Stromal cell of bone marrow (primary cell): Measurements from ENCODE around the gene BHLHA9.

Experiments used
- DNase-seq: peaks from one replicate; pipeline ENCODE4 v3.0.0-alpha.2; 2012; ENCODE audit warnings: low read depth

BHLHA9 gene

DNA sequence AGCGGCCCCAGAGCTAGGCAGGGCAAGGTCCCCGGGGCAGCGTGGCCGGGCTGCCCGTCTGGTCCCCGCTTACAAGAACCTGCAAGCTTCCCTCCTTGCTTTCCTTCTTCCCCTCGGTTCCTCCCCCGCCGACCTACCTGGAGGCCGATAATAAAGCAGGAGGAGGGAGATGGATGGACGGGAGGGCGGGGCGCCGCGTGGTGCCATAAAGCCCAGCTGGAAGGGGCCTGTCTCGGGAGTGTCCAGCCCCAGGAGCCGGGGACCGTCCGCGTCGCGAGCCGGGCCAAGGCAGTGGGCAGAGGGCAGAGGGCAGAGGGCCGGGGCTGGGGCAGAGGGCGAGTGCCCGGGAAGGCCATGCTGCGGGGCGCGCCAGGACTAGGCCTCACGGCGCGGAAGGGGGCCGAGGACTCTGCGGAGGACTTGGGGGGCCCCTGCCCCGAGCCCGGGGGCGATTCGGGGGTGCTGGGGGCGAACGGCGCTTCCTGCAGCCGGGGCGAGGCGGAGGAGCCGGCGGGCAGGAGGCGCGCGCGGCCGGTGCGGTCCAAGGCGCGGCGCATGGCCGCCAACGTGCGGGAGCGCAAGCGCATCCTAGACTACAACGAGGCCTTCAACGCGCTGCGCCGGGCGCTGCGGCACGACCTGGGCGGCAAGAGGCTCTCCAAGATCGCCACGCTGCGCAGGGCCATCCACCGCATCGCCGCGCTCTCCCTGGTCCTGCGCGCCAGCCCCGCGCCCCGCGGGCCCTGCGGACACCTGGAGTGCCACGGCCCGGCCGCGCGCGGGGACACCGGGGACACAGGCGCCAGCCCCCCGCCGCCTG, at the start of gene BHLHA9:
Gene BHLHA9, plus strand, starts transcription at position 235 of the 820 bp plus-strand sequence. Its CDS starts 120 bp downstream, at position 355.
- no peak for DNase-seq

DNA sequence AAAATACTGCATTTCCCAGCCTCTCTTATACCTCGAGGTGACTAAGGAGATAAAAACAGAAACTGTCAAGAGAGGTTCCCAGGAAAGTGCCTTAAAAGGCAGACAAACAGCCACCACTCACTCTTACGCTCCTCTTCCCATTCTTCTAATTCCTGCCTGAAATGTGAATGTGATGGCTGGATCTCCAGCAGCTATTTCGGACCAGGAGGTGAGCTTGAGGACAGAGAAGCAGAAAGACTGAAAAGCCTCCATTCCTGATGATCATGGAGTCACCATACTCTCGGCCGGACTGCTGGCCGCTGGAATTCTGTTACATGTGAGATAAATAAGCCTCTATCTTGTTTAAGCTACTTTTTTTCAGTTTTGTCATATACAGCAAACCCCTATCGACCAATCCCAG, 49.0 kb upstream of the BHLHA9 start:
- DNase-seq, result no peak

DNA sequence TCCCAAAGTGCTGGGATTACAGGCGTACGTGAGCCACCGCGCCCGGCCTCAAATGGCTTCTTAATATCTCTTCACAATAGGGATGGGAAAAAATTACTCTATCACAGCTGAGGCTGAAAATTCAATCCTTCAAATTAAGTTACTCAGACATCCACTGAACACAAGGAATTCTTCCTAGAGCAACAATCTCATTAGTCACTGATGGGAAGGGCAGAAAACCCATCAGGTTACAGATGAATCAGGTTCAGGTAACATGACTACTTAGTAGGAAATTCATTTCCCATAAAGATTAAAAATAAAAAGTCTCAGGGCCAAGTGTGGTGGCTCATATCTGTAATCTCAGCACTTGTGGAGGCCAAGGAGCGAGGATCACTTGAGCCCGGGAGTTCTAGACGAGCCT, 47.9 kb upstream of the BHLHA9 start:
- no peak for DNase-seq

DNA sequence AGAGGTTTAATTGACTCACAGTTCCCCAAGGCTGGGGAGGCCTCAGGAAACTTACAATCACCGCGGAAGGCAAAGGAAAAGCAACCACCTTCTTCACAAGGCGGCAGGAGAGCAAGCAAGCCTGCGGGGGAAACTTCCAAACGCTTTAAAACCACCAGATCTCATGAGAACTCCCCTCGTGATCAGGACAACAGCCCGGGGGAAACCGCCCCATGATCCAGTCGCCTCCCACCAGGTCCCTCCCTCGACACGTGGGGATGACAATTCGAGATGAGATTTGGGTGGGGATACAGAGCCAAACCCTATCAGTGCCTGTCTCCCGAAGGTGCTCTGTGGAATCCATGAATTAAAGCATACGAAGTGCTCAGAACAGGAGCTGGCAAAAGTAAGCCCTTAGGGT, 46.6 kb upstream of the BHLHA9 start:
- DNase-seq, result no peak

DNA sequence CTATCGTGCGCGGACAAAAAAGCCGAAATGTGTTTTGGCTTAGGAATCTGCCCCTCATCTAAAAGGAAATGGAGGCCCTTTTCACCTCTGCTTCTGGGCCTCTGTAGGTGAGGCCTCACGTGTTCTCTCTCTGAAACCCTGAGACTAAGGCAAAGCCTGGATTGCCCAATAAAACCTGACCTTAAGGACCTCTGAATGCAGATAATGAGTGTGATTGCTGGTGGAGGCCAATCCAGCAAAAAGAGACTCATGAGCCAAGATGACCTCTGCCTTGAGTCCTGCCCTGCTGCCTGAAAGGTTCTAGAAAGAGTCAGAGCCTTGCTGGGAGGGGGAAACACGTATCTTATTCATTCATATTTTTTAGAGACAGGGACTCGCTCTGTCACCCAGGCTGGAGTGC, 45.9 kb upstream of the BHLHA9 start:
- no peak for DNase-seq

DNA sequence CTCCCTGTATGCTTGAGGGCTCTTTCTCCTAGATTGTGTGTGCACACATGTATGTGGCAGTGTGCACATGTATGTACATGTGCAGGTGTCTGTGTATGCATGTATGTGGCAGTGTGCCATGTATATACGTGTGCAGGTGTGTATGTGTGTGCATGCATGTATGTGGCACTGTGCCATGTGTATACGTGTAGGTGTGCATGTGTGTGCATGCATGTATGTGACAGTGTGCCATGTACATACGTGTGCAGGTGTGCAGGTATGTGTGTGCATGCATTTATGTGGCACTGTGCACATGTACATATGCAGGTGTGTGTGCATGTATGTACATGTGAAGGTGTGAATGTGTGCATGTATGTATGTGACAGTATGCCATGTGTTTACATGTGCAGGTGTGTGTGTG, 43.9 kb upstream of the BHLHA9 start:
- DNase-seq, result no peak

DNA sequence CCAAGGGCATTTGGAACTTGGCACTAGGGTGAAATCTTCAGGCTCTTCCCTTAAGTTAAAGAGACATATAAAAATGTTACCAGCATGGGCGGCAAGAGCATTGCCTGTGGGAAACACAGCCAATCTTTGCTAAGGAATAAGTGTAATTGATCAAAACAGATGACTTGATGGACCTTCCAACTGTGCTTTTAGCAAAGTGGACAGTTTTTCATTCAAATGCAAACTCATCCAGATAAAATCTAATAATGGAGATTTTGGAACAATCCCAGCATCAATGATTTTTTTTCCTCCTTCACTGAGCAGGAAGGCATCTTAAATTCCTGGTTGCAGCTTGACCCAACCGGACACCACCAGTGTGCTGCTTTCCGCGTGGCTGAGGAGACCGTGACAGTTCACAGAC, 42.9 kb upstream of the BHLHA9 start:
- DNase-seq, result no peak

DNA sequence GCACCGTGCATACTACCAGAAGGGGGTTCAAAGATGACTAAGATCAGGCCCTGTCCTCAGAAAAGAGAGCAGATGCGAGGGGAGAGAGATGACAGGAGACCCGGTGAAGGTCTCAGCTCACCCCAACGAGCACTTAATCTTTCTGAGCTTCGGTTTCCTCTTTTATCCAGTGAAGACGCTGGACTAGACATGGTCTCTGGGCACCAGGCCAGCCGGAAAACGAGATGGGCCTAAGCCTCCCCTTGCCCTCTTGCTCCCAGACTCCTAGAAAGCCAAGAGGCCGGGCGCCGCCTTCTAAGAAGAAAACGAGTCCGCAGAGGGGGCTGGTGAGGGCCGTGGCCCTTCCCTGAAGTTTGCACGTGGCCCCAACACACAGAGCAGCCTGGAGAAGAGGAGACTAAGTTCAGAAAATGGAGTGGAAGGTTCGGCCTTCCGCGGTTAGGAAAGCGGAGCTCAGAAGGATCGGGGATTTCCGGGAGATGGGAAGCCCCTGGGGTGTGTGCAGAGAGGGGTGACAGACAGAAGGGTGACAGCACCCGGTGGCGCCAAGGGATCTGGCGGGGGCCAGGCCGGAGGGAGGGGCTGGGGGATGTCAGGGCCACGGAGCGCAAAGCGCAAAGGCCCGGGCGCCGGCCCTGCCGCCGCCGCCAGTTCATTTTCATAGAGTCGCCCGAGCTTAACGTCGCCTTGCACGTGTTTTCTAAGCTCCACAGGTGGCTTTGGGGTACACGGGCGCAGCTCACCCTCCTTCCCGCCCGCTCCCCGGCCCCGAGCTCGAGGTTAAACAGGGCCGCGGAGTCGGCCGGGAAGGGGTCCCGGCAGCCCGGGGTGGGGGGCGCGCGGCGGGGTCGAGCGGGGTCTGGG, 42.1 kb upstream of the BHLHA9 start:
- DNase-seq, result no peak

DNA sequence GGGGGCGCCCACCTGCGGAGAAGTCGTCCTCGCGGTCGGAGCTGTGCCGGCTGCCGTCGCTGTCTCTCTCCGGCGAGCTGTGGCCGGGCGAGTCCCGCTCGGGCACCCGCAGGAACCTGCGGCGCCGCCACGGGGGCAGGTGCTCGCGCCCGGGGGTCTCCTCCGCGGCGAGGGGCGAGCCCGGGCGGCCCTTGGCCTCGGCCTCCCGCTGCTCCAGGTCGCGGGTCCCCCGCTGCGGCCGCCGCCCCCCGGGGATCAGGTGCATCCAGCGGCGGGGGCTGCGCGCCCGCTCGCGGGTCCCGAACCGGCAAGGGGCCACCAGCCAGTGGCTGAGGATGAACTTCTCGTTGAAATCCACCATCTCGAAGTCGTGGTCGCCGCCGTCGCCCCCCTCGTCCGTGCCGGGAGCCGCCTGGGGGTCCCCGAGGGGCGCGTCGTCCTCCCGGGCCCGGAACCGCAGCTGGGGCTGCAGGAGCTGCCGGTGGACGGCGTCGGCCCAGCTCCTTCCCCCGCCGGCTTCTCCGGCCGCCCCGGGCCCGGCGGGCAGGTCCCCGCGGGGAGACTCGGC, 41.4 kb upstream of the BHLHA9 start:
- DNase-seq, result no peak

DNA sequence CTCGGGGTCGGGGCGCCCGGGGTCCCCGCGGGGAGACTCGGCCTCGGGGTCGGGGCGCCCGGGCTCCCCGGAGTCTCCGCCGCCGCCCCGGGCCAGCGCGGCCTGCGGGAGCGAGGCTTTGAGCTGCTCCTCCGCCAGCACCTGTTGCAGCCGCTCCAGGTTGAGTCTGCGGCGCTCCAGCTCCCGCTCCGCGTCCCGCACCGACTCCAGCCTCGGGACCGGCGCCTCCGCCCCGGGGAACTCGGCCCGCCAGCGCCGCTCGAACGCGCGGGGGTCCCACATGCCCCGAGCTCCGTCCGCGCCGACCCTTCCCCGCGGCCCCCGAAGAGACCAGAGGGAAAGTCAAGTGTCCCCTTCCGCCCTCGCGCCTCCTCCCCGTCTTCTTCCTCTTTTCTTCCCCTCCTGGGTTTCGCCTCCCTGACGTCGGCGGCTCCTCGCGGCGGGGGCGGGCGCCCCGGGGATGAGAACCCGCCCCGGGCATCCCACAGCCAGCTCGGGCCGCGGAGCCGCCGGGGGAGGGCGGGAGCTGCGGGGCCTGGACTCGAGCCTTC, 40.8 kb upstream of the BHLHA9 start:
- DNase-seq, result no peak

DNA sequence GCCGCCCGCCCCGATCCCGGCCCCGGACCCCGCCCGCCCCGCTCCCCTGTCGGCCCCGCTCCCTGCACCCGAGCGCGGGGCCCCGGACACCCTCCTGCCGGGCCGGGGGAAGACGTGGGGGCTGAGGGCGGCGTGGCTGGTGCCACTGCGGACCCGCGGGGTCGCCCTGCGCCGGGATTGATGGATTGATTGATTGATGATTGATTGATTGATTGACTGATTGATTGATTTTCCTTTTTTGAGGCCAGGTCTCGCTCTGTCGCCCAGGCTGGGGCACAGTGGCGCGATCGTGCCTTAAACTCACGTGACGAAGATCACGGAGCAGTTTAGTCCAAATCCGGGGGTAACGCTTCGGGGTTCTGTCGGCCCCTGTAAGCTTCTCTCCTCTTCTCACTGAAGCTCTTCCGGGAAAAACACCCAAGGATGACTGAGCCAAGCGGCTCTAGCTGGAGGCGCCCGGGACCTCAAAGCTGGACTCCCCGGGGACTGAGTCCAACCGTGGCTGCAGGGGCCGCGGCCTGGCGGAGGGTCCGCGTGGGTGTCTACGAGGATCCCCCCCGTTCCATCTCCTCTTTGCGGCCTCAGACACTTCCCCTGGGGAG, 40.2 kb upstream of the BHLHA9 start:
- no peak for DNase-seq

DNA sequence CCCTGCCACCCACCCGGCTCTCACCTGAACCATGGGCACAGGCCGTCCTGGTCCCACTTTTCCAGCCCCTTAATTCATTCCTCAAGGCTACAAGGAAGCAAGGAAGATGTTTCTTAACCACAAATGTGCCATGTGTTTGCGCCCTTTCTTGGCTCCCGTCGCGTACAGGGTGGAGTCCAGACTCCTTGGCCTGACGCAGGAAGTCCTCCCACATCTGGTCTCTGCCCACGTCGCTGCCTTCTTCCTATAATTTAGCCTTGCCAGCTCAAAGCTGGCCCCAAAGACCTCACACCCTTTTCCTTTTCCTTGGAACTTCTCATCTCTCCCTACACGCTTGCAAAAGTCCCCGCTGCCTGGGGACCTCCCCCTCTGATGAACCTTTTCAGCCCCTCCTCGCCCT, 38.8 kb upstream of the BHLHA9 start:
- no peak for DNase-seq

DNA sequence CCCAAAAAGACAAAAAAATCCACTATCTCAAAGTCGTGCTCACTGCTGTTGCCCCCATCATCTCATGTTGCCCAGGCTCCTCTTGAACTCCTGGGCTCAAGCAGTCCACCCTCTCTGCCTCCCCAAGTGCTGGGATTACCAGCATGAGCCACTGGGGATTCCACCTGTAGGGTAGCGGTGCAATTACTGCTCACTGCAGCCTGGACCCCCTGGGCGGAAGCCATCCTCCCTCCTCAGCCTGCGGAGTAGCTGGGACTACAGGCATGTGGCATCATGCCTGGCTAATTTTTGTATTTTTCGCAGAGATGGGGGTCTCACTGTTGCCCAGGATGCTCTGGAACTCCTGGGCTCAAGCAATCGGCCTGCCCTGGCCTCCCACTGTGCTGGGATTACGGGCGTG, 37.9 kb upstream of the BHLHA9 start:
- no peak for DNase-seq

DNA sequence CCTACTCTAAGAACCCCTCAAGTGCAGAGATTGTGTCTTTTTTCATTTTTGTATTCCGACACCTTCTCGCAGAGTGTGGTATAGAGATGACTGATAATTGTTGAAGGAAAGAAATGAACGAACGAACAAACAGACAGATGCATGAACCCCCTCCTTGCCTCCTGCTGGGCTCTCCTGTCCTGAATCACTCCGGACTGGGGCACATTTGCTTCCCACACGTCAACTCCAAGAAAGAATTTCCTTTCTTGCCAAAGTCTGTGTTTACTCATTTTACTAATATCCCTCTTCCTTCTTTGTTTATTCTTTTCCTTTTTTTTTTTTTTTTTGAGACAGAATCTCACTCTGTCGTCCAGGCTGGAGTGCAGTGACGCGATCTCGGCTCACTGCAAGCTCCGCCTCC, 37.5 kb upstream of the BHLHA9 start:
- no peak for DNase-seq

DNA sequence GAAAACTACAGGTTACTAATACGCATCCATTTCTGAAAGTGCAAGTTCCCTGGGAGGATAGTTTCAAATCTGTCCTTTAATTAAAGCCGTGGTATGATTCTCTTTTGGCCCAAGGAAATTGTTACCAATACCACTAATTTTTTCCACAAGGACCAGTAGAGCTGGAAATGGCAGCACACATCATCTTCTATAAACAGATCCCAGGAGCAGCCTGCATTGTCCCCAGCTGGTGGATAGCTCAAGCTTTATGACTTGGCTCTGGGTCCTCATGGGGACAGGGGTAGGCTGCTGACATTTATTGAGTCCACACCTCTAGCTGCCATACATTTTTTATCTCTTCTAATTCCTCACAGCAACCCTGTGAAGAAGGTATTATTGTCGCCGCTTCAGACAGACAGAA, 35.8 kb upstream of the BHLHA9 start:
- no peak for DNase-seq

DNA sequence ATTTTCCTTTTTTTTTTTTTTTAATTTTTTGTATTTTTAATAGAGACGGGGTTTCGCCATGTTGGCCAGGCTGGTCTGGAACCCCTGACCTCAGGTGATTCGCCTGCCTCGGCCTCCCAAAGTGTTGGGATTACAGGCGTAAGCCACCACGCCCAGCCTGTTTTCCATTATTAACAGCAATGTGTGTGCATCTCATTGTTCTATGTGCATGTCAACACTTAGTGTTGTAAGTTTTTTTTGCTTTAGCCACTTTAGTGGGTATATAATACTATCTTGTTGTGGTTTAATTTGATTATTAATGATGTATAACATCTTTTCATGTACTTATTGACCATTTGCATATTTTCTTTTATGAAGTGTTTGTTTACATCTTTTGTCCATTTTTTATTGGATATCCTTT, 32.8 kb upstream of the BHLHA9 start:
- no peak for DNase-seq

DNA sequence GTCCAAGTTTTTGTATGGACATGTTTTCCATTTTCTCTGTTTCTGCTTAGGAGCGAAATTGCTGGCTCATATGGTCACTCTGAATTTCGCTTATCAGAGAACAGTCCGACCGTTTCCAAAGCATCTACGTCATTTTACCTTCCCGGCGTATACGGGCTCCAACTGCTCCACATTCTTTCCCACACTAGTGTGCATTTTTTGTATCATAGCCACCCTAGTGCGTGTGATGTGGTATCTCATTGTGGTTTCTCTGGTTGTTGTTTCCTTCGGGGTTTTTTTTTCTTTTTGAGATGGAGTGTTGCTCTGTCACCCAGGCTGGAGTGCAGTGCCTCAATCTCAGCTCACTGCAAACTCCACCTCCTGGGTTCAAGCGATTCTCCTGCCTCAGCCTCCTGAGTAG, 31.0 kb upstream of the BHLHA9 start:
- no peak for DNase-seq

DNA sequence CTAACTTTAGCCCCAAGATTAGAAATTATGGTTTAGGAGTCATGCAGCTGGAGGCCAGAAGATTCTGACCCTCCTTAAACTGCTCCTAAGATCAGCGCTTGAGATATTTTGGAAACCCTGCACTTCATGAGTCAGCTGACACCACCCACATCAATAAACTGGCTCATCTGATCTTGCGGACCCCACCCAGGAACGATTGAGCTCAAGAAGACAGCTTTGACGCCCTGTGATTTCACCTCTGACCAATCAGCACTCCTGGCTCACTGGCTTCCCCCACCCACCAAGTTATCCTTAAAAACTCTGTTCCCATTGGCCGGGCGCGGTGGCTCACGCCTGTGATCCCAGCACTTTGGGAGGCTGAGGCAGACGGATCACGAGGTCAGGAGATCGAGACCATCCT, 29.8 kb upstream of the BHLHA9 start:
- peak; percentile 63 for DNase-seq

DNA sequence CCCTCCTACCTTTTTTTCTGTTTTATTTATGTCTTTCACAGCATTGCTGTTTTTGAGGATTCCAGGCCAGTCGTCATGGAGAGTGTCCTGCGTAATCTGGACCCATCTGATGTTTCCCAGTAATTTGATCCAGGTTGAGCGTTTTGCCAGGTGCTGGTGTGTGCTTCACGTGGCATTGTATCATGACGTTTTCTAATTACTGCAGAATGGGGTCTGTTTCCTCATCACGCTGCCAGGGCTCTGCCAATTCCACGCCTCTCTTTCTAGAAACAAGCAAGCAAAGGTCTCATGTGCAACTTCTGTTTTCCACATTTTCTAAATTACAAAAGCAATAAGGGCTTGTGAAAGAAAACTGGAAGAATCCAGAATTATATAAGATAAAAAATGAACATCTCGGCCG, 28.3 kb upstream of the BHLHA9 start:
- DNase-seq, result peak; percentile 46

DNA sequence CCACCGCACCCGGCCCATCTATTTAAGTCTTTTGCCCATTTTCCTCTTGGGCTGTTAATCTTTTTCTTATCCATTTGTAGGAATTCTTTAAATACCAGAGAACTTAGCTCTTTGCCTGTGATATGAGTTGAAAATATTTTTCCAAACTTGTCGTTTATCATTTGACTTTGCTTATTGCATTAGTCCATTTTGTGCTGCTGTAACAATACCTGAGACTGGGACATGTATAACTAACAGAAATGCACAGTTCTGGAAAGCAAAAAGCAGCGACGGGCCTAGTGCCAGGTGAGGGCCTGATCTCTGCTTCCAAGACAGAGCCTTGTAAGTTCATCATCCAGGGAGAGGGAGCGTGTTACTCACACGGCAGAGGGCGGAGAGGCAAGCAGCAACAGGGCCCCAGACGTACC, 25.6 kb upstream of the BHLHA9 start:
- no peak for DNase-seq

DNA sequence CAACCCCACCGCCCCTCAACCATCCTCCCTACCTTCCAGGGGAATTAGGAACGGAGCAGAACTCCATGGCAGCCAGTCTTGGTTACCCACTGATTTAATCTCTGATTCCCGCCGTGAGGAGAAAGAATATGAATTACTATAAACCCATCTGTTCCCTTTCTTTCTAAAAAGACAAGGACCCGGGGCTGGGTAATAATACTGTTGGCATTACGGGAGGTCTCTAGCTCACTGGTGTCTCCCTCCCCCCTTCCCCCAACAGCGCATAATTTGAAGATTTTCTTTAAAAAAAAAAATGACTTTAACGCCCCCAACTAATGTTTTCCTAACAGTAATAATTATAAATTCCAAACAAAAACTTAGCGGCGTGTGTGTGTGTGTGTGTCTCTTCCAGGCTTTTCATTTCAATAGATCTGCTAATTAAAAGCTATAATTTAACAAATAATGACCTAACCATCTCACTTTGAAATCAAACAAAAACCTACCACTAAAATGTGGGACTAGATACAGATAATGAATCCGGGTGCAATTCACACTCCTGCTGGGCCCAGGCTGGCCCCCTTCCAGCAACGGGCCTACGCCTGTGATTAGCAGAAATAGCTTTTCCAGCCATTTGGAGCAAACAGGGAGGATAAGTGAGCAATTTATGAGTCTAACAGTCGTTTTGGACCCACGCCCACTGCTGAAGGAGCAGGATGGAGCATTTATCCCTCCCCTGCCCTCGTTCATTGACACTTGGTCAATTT, 18.2 kb upstream of the BHLHA9 start:
- DNase-seq, result no peak

DNA sequence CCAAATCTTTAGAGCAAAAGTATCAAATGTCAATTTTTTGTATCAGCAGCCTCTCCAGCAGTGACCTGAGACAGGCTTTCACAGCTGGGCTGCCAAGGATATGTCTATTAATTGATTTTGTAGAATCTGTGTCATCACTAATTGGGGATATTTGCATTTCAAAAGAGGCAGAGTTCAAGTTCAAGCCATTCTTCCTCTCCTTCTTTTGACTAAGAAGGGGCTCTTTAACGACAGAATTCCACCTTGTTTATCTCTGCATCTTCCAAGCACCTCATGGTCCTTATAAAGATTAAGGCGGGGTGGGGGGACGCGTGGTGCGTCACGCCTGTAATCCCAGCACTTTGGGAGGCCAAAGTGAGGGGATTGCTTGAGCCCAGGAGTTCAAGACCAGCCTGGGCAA, 15.2 kb upstream of the BHLHA9 start:
- no peak for DNase-seq
